H1 (cell line): Measurements from ENCODE around the gene DRAP1. TPM values are rescaled to one million over a fixed set of nuclear protein-coding genes. Genes with fewer than 3 reads are reported as not detected.

Experiments
- CTCF ChIA-PET: fragments of 300-600 bp; sonication (Branson Sonifier 250); formaldehyde crosslinking; loops from one replicate; lab custom pipeline; 2021; ENCODE audit not compliant: partially characterized antibody; lab: Charles Lee
- POLR2A ChIA-PET: fragments of 300-600 bp; sonication (Branson Sonifier 250); formaldehyde crosslinking; loops from one replicate; lab custom pipeline; 2021; ENCODE audit warnings: inconsistent platforms; ENCODE audit not compliant: partially characterized antibody; lab: Charles Lee
- DNase-seq, 2 experiments: peaks; one replicate each; pipeline versions ENCODE4 v3.0.0 to v3.0.0-alpha.2; 2010 to 2022; ENCODE audit warnings: low spot score in 2 of 2, low read depth in 1 of 2, mixed read lengths in 1 of 2
- FAIRE-seq: peaks from 2 replicates; lab custom pipeline; 2011; peaks lifted over from hg19 to GRCh38; lab: Jason Lieb, UNC
- H2AFZ ChIP-seq: 2 replicates; pipeline ENCODE4 v1.8.1; 2012; ENCODE audit warnings: low read length, inconsistent platforms
- H2AK5ac ChIP-seq: 2 replicates; pipeline ENCODE4 v1.6.1; 2013; ENCODE audit warnings: low read depth, low read length
- H2BK120ac ChIP-seq: replicated peaks from 2 replicates; pipeline ENCODE3; 2013; ENCODE audit warnings: low read depth, low read length, inconsistent platforms
- H2BK12ac ChIP-seq: 2 replicates; pipeline ENCODE4 v1.6.1; 2013; ENCODE audit warnings: low read depth, low read length
- H2BK15ac ChIP-seq: 2 replicates; pipeline ENCODE4 v1.6.1; 2013; ENCODE audit warnings: low read length
- H2BK20ac ChIP-seq: 2 replicates; pipeline ENCODE4 v1.6.1; 2013; ENCODE audit warnings: low read length
- H2BK5ac ChIP-seq: 2 replicates; pipeline ENCODE4 v1.6.1; 2013; ENCODE audit warnings: low read depth, low read length
- H3K14ac ChIP-seq: 2 replicates; pipeline ENCODE4 v1.6.1; 2013; ENCODE audit warnings: inconsistent platforms; ENCODE audit not compliant: insufficient read length
- H3K18ac ChIP-seq: 2 replicates; pipeline ENCODE4 v1.6.1; 2013; ENCODE audit warnings: low read length; ENCODE audit errors: extremely low read depth
- H3K23ac ChIP-seq: 2 replicates; pipeline ENCODE4 v1.6.1; 2013; ENCODE audit warnings: inconsistent platforms; ENCODE audit not compliant: insufficient read length
- H3K23me2 ChIP-seq: 2 replicates; pipeline ENCODE4 v1.6.1; 2013; ENCODE audit warnings: low read depth, low read length
- H3K27ac ChIP-seq: 2 replicates; pipeline ENCODE4 v1.6.1; 2011; ENCODE audit warnings: low read depth, low read length, inconsistent platforms
- H3K27me3 ChIP-seq, 4 experiments: replicated peaks in 1 of 4; 1 replicate in 1 of 4; 2 replicates in 3 of 4; pipeline versions ENCODE4 v1.6.1 to v1.8.1; 2011 to 2013; ENCODE audit warnings: low read length in 3 of 4, mild to moderate bottlenecking in 3 of 4, inconsistent platforms in 2 of 4, mixed read lengths in 2 of 4, moderate library complexity in 1 of 4; ENCODE audit not compliant: control insufficient read depth in 3 of 4, insufficient read depth in 3 of 4; ENCODE audit errors: extremely low read depth in 1 of 4
- H3K36me3 ChIP-seq, 4 experiments: 2 replicates each; pipeline versions ENCODE4 v1.6.1 to v1.8.1; 2011 to 2013; ENCODE audit warnings: mild to moderate bottlenecking in 4 of 4, low read length in 3 of 4, moderate library complexity in 2 of 4, control low read depth in 1 of 4, inconsistent platforms in 1 of 4; ENCODE audit not compliant: insufficient read depth in 4 of 4, control insufficient read depth in 2 of 4
- H3K4ac ChIP-seq: replicated peaks from 2 replicates; pipeline ENCODE3; 2013; ENCODE audit warnings: low read length, low read depth, mixed read lengths, inconsistent platforms; ENCODE audit not compliant: insufficient read length
- H3K4me1 ChIP-seq, 4 experiments: replicated peaks in 1 of 4; 1 replicate in 1 of 4; 2 replicates in 3 of 4; pipeline versions ENCODE4 v1.6.1 to v1.8.1; 2011 to 2013; ENCODE audit warnings: low read length in 3 of 4, inconsistent platforms in 2 of 4, mixed read lengths in 1 of 4; ENCODE audit not compliant: insufficient read depth in 4 of 4, control insufficient read depth in 3 of 4
- H3K4me2 ChIP-seq, 2 experiments: 2 replicates each; pipeline versions ENCODE4 v1.6.1 to v1.8.1; 2011 to 2013; ENCODE audit warnings: low read depth in 2 of 2, low read length in 2 of 2, control low read depth in 1 of 2, inconsistent platforms in 1 of 2, mild to moderate bottlenecking in 1 of 2; ENCODE audit not compliant: insufficient read depth in 1 of 2
- H3K4me3 ChIP-seq, 4 experiments: fragments of 200-600, 300-600 bp in 1 of 4; sonication (generic), shearing (Covaris generic), sonication (Bioruptor Twin) in 1 of 4; 2 replicates each; pipeline versions ENCODE4 v1.5.1 to v1.8.1; 2011 to 2016; ENCODE audit warnings: low read length in 4 of 4, low read depth in 3 of 4, control low read depth in 2 of 4, inconsistent platforms in 2 of 4, mild to moderate bottlenecking in 2 of 4, mixed read lengths in 1 of 4, moderate library complexity in 1 of 4; ENCODE audit not compliant: insufficient read depth in 2 of 4; ENCODE audit errors: extremely low read depth in 1 of 4
- H3K56ac ChIP-seq: replicated peaks from 2 replicates; pipeline ENCODE3; 2013; ENCODE audit warnings: low read depth, mild to moderate bottlenecking, mixed read lengths, low read length, inconsistent platforms; ENCODE audit not compliant: insufficient read length
- H3K79me1 ChIP-seq: 2 replicates; pipeline ENCODE4 v1.6.1; 2013; ENCODE audit warnings: low read depth, low read length, control low read depth
- H3K79me2 ChIP-seq, 2 experiments: 2 replicates each; pipeline versions ENCODE4 v1.6.1 to v1.8.1; 2012 to 2013; ENCODE audit warnings: low read length in 2 of 2, mild to moderate bottlenecking in 2 of 2, inconsistent platforms in 1 of 2; ENCODE audit not compliant: insufficient read depth in 2 of 2, control insufficient read depth in 1 of 2
- H3K9ac ChIP-seq, 4 experiments: replicated peaks in 1 of 4; 1 replicate in 1 of 4; 2 replicates in 3 of 4; pipeline versions ENCODE4 v1.6.1 to v1.8.1; 2011 to 2013; ENCODE audit warnings: low read depth in 3 of 4, low read length in 3 of 4, control low read depth in 2 of 4, mild to moderate bottlenecking in 2 of 4, moderate library complexity in 2 of 4, inconsistent platforms in 1 of 4; ENCODE audit errors: extremely low read depth in 1 of 4
- H3K9me3 ChIP-seq, 2 experiments: 2 replicates each; pipeline versions ENCODE4 v1.6.1 to v1.8.1; 2012 to 2013; ENCODE audit warnings: mild to moderate bottlenecking in 2 of 2, moderate library complexity in 2 of 2, control low read depth in 1 of 2, inconsistent platforms in 1 of 2, low read depth in 1 of 2, low read length in 1 of 2, mixed read lengths in 1 of 2; ENCODE audit not compliant: insufficient read depth in 2 of 2
- H4K20me1 ChIP-seq, 2 experiments: replicated peaks in 1 of 2; 2 replicates each; pipeline versions ENCODE3 to v1.8.1; 2011 to 2013; ENCODE audit warnings: inconsistent platforms in 2 of 2, low read length in 2 of 2, mild to moderate bottlenecking in 1 of 2; ENCODE audit not compliant: insufficient read depth in 2 of 2, control insufficient read depth in 1 of 2
- H4K5ac ChIP-seq: 2 replicates; pipeline ENCODE4 v1.6.1; 2013; ENCODE audit warnings: low read length, low read depth, mixed read lengths, inconsistent platforms; ENCODE audit not compliant: insufficient read length
- H4K8ac ChIP-seq: 2 replicates; pipeline ENCODE4 v1.8.0; 2013; ENCODE audit warnings: mild to moderate bottlenecking, moderate library complexity, low read length, inconsistent platforms; ENCODE audit not compliant: insufficient read depth; ENCODE audit errors: extremely low read depth
- H4K91ac ChIP-seq: replicated peaks from 2 replicates; pipeline ENCODE3; 2013; ENCODE audit warnings: low read length, mixed read lengths, inconsistent platforms; ENCODE audit not compliant: insufficient read length
- EZH2 ChIP-seq: fragments of 200-600 bp; sonication (generic); IDR thresholded peaks from 2 replicates; pipeline ENCODE4 v1.7.1; 2012; ENCODE audit warnings: low read depth, mild to moderate bottlenecking, moderate library complexity, low read length, inconsistent platforms; ENCODE audit not compliant: severe bottlenecking
- MAFK ChIP-seq: IDR thresholded peaks from 2 replicates; pipeline ENCODE4 v1.6.1; 2012; ENCODE audit warnings: low read depth, mild to moderate bottlenecking, improper control_type of control experiment, low read length
- WGBS, 2 experiments: shearing (Covaris generic) in 1 of 2; methylation state at CpG; one replicate each; pipeline versions ENCODE4 v1.1.6 to v1.1.7; 2013 to 2015; ENCODE audit warnings: low lambda C conversion rate in 2 of 2, mixed read lengths in 2 of 2, inconsistent platforms in 1 of 2, low coverage in 1 of 2, missing lambda C conversion rate in 1 of 2; ENCODE audit not compliant: insufficient replicate concordance in 2 of 2, insufficient coverage in 1 of 2, insufficient read length in 1 of 2; ENCODE audit errors: extremely low coverage in 1 of 2, missing lambda C conversion rate in 1 of 2; 5-methylcytosine and 5-hydroxymethylcytosine counted together
- polyA plus RNA-seq, 7 experiments: library from polyadenylated mRNA; depleted of rRNA in 3 of 7; stranded (reverse) in 5 of 7; unstranded in 2 of 7; fragments of >200 nt in 5 of 7; fragments of 200-250 nt in 2 of 7; gene quantifications; 1 replicate in 5 of 7; 2 replicates in 1 of 7; 4 replicates in 1 of 7; pipeline versions ENCODE4 v1.2.1 to v1.2.3, GENCODE V29; 2011 to 2013; ENCODE audit warnings: missing spikeins in 2 of 7, mixed read lengths in 2 of 7
- total RNA-seq: library from RNA; stranded (reverse); fragmentation: NEBNext Ultra II Directional; extraction: Animal tissue kit (Norgen Biotek cat#: 25700); gene quantifications from 2 replicates; pipeline ENCODE4 v1.2.1, GENCODE V29; 2021

The DRAP1 gene
- total and polyA plus RNA-seq, 2 of the 8 experiments (the other 6 are each of a cell fraction or from before 2014, with no cell fraction given) = 62.5 to 98.7 TPM

- Histone ChIP-seq H3K23me2 (no peaks in the 10 kb centered on the region), H2BK5ac (no peak overlapping the region), H4K5ac (no peak overlapping the region), H3K9ac (no peak overlapping the region), H3K79me2 (no peaks in the 10 kb centered on the region), H3K14ac (no peak overlapping the region), H3K23ac (no peak overlapping the region), H3K4me1 (peaks cover 0 to 6% (median 4%) of the 10 kb centered on the region in 4 experiments; a peak in 5 of 7 replicates), H3K4ac (no peak overlapping the region), H3K36me3 (no peaks in the 10 kb centered on the region), H2AFZ (no peak overlapping the region), H2BK15ac (no peak overlapping the region), H4K91ac (no peak overlapping the region), H3K56ac (no peak overlapping the region), H2BK12ac (no peak overlapping the region), H3K9me3 (no peaks in the 10 kb centered on the region), H4K8ac (no peak overlapping the region), H2AK5ac (no peak overlapping the region), H3K27ac (no peak overlapping the region), H3K18ac (no peak overlapping the region), H3K4me3 (no peak overlapping the region), H2BK120ac (no peak overlapping the region), H2BK20ac (no peak overlapping the region), H3K27me3 (peaks cover 0 to 13% (median 5%) of the 10 kb centered on the region in 4 experiments; a peak in 5 of 7 replicates), H4K20me1 (no peaks in the 10 kb centered on the region), H3K79me1 (no peaks in the 10 kb centered on the region), H3K4me2 (no peak overlapping the region)
- DNase-seq (no peak), FAIRE-seq (no peak)
- WGBS, 2 experiments = 84% methylated on average over 6 of the region's 6 CpGs; no CpG with 5 or more reads in 1 of the 2 experiments
- ChIA-PET POLR2A (interaction anchor here (2.5 kb wide), 1 partner anchor 10 kb away, joined by 9 read pairs; no protein-coding TSS in a partner anchor), CTCF (interaction anchor here (1.1 to 11.7 kb wide), 3 partner anchors 10 to 27 kb away, joined by 3 to 212 read pairs (median 3); partner anchors contain the start of genes CCDC85B and FIBP)
- TF ChIP-seq EZH2 (no peak), MAFK (no peak)
These were observed 11.3 kb upstream of the DRAP1 start for GRCh38 chr11:65907878-65908277.
